HL-60 (cell line): ENCODE data around the gene CASS4.

Experiments
- DNase-seq, 2 experiments: peaks; one replicate each; pipeline ENCODE4 v3.0.0-alpha.2; 2010 to 2020; ENCODE audit warnings: low read depth in 1 of 2, low spot score in 1 of 2
- H3K27ac ChIP-seq: fragments of 250-450 bp; sonication (Bioruptor Pico); replicated peaks from 2 replicates; pipeline ENCODE4 v1.5.1; 2020; ENCODE audit warnings: mild to moderate bottlenecking, moderate library complexity
- H3K27me3 ChIP-seq: fragments of 250-450 bp; sonication (Bioruptor Pico); 2 replicates; pipeline ENCODE4 v1.5.1; 2021; ENCODE audit warnings: mild to moderate bottlenecking, moderate library complexity; ENCODE audit not compliant: insufficient read depth, poor library complexity, severe bottlenecking
- H3K4me3 ChIP-seq: replicated peaks from 2 replicates; pipeline ENCODE4 v1.5.1; 2011; ENCODE audit warnings: mild to moderate bottlenecking, control low read depth, low read length; ENCODE audit not compliant: insufficient read depth
- GABPA ChIP-seq: IDR thresholded peaks from 2 replicates; pipeline ENCODE4 v1.6.1; 2012; ENCODE audit warnings: low read depth
- POLR2AphosphoS5 ChIP-seq: IDR thresholded peaks from 2 replicates; pipeline ENCODE4 v1.6.1; 2012; ENCODE audit warnings: low read depth
- SPI1 ChIP-seq: IDR thresholded peaks from 2 replicates; pipeline ENCODE4 v1.6.1; 2012; ENCODE audit warnings: low read depth, mild to moderate bottlenecking, borderline replicate concordance
- TF ChIP-seq, protein P1 (sequence below): IDR thresholded peaks from 2 replicates; pipeline ENCODE4 v1.6.1; 2012; ENCODE audit warnings: low read depth; ENCODE audit not compliant: insufficient replicate concordance
- TF ChIP-seq, protein P2 (sequence below): IDR thresholded peaks from one replicate; pipeline ENCODE4 v1.5.1; 2011; ENCODE audit warnings: low read length, control low read depth, inconsistent platforms; ENCODE audit not compliant: insufficient read depth

CASS4 gene

DNA sequence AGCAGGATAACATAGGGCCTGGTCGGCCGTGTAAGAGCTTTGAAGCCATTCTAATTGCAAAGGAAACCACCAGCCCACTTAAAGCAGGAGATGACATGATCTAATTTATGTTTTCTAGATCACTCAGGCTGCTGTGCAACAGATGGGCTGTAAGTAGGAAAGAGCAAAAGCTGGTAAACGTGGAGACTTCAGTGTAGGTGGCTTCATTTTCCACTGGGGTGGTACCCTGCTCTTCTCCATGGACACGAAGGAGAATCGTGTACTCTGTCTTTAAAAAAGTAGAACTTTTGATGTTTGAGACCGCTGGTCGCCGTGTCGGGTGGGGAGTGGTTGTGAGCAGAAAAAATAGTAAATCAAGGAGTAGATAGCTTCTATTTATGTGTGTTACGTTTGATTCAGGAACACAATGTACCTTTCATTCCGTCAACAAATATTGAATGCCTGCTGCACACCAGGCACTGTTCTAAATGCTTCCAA is 6.4 kb downstream of the CASS4 start:
- H3K27me3 ChIP-seq, result no peaks in the 10 kb centered on the region
- TF ChIP-seq, protein P1, sequence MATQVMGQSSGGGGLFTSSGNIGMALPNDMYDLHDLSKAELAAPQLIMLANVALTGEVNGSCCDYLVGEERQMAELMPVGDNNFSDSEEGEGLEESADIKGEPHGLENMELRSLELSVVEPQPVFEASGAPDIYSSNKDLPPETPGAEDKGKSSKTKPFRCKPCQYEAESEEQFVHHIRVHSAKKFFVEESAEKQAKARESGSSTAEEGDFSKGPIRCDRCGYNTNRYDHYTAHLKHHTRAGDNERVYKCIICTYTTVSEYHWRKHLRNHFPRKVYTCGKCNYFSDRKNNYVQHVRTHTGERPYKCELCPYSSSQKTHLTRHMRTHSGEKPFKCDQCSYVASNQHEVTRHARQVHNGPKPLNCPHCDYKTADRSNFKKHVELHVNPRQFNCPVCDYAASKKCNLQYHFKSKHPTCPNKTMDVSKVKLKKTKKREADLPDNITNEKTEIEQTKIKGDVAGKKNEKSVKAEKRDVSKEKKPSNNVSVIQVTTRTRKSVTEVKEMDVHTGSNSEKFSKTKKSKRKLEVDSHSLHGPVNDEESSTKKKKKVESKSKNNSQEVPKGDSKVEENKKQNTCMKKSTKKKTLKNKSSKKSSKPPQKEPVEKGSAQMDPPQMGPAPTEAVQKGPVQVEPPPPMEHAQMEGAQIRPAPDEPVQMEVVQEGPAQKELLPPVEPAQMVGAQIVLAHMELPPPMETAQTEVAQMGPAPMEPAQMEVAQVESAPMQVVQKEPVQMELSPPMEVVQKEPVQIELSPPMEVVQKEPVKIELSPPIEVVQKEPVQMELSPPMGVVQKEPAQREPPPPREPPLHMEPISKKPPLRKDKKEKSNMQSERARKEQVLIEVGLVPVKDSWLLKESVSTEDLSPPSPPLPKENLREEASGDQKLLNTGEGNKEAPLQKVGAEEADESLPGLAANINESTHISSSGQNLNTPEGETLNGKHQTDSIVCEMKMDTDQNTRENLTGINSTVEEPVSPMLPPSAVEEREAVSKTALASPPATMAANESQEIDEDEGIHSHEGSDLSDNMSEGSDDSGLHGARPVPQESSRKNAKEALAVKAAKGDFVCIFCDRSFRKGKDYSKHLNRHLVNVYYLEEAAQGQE, result no peak
- no peak for TF ChIP-seq SPI1
- no peak for TF ChIP-seq GABPA
- TF ChIP-seq, protein P2, sequence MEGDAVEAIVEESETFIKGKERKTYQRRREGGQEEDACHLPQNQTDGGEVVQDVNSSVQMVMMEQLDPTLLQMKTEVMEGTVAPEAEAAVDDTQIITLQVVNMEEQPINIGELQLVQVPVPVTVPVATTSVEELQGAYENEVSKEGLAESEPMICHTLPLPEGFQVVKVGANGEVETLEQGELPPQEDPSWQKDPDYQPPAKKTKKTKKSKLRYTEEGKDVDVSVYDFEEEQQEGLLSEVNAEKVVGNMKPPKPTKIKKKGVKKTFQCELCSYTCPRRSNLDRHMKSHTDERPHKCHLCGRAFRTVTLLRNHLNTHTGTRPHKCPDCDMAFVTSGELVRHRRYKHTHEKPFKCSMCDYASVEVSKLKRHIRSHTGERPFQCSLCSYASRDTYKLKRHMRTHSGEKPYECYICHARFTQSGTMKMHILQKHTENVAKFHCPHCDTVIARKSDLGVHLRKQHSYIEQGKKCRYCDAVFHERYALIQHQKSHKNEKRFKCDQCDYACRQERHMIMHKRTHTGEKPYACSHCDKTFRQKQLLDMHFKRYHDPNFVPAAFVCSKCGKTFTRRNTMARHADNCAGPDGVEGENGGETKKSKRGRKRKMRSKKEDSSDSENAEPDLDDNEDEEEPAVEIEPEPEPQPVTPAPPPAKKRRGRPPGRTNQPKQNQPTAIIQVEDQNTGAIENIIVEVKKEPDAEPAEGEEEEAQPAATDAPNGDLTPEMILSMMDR, result no peak
- TF ChIP-seq POLR2AphosphoS5, result no peak
- no peak overlapping the region for H3K4me3 ChIP-seq
- no peak for DNase-seq
- H3K27ac ChIP-seq, result peak overlapping the region; percentile 68

DNA sequence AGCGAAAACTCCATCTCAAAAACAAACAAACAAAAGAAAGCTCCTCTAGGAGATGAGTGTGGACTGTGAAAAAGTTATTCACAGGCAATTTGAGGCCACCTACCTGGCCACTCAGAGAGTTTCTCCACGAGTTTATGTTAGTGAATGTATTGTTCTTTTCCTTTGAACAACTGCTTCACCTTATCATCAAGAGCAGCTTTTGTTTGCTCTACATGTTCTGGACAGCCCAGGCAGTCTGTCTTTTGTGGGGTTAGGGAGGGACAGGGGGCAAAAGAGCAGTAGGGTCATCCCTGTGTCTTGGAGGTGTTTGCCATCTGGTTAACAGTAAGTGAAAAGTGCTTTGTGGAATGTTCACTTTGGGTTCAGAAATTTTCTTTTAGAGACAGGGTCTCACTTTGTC is 8.0 kb downstream of the CASS4 start:
- Histone ChIP-seq H3K27me3 (no peaks in the 10 kb centered on the region), H3K27ac (peak overlapping the region; percentile 51), H3K4me3 (no peak overlapping the region)
- TF ChIP-seq, protein P2, result no peak
- TF ChIP-seq GABPA, result no peak
- TF ChIP-seq, protein P1, result no peak
- DNase-seq, result no peak

DNA sequence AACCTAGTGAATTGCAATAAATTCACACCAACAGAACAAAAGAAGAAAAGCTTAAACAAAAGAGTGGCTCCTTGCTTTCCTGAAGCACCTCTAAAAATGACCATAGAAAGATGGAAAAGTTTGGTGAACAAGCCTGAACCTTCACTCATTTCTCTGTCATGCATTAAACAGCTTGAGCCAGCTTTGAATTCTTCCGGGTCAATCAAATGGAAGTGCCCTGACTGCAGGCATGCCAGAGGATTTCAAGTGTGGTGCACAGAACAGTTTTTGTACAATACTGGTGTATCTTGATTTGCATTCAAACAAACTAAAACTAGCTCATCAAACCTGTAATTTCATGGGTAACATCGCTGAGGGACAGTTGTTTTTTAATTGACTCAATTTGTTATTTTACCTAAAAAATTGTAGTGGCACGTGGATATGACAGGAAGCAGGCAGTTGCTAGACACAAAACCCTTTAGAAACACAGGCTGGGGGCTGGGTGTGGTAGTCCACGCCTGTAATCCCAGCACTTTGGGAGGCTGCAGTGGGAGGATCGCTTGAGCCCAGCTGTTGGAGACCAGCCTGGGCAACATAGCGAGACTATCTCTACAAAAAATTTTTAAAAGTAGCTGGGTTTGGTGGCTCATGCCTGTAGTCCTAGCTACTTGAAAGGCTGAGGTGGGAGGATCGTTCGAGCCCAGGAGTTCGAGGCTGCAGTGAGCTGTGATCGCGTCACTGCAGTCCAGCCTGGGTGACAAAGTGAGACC is 9.1 kb downstream of the CASS4 start:
- H3K27ac ChIP-seq, result peak overlapping the region; percentile 47
- DNase-seq, result no peak
- no peaks in the 10 kb centered on the region for H3K27me3 ChIP-seq
- H3K4me3 ChIP-seq, result no peak overlapping the region
- TF ChIP-seq, protein P2, result no peak
- TF ChIP-seq, protein P1, result no peak
- no peak for TF ChIP-seq POLR2AphosphoS5
- TF ChIP-seq GABPA, result no peak
- no peak for TF ChIP-seq SPI1
